HuH-7.5 (cell line): ENCODE results near the gene CAMK2G.
"Not testable (repeated sequence)": the region's sequence is repeated elsewhere in the genome, so short reads cannot be mapped to it uniquely, and the experiment has no call there.

Experiments used
- DNase-seq: peaks from one replicate; pipeline ENCODE4 v3.0.0; 2011; ENCODE audit warnings: low spot score

Gene CAMK2G

GRCh38 chr10:73874267-73875138 lies at the start of gene CAMK2G:
CAMK2G (minus strand) TSS chr10:73874555; CDS start chr10:73874461, 94 bp downstream.
- DNase-seq, result peak; percentile 86

GRCh38 chr10:73922864-73923133 lies 48.4 kb upstream of the CAMK2G start:
- DNase-seq, result no peak

GRCh38 chr10:73922007-73922863 lies 47.9 kb upstream of the CAMK2G start:
- no peak for DNase-seq

GRCh38 chr10:73920089-73920488 lies 45.7 kb upstream of the CAMK2G start:
- DNase-seq, result no peak

GRCh38 chr10:73919481-73919880 lies 45.1 kb upstream of the CAMK2G start:
- DNase-seq, result not testable (repeated sequence)

- DNase-seq, result no peak
Observed at GRCh38 chr10:73917566-73918305, 43.4 kb upstream of the CAMK2G start.

- DNase-seq, result no peak
Observed at GRCh38 chr10:73916761-73917470, 42.6 kb upstream of the CAMK2G start.

- no peak for DNase-seq
Observed at GRCh38 chr10:73915206-73915851, 41.0 kb upstream of the CAMK2G start.

- no peak for DNase-seq
Observed at GRCh38 chr10:73914036-73914435, 39.7 kb upstream of the CAMK2G start.

GRCh38 chr10:73911553-73912004 lies 37.2 kb upstream of the CAMK2G start:
- no peak for DNase-seq

GRCh38 chr10:73910764-73911552 lies 36.6 kb upstream of the CAMK2G start, which contains the start of gene PLAU:
PLAU (plus strand) TSS chr10:73911132; CDS start chr10:73911556, 424 bp downstream.
- DNase-seq, result no peak

GRCh38 chr10:73910401-73910763 lies 36.0 kb upstream of the CAMK2G start:
- peak; percentile 52 for DNase-seq

GRCh38 chr10:73909540-73910115 lies 35.3 kb upstream of the CAMK2G start:
- DNase-seq, result no peak

GRCh38 chr10:73908853-73909539 lies 34.6 kb upstream of the CAMK2G start:
- no peak for DNase-seq

GRCh38 chr10:73907841-73908517 lies 33.6 kb upstream of the CAMK2G start:
- DNase-seq, result no peak

- DNase-seq, result no peak
Observed at GRCh38 chr10:73906524-73907447, 32.4 kb upstream of the CAMK2G start.

- DNase-seq, result no peak
Observed at GRCh38 chr10:73905256-73906020, 31.1 kb upstream of the CAMK2G start.
